ENCODE data around the gene TRIO.
A peak's percentile ranks its signal among the peaks of the same experiment; 100 is the strongest.

Gene TRIO

DNA sequence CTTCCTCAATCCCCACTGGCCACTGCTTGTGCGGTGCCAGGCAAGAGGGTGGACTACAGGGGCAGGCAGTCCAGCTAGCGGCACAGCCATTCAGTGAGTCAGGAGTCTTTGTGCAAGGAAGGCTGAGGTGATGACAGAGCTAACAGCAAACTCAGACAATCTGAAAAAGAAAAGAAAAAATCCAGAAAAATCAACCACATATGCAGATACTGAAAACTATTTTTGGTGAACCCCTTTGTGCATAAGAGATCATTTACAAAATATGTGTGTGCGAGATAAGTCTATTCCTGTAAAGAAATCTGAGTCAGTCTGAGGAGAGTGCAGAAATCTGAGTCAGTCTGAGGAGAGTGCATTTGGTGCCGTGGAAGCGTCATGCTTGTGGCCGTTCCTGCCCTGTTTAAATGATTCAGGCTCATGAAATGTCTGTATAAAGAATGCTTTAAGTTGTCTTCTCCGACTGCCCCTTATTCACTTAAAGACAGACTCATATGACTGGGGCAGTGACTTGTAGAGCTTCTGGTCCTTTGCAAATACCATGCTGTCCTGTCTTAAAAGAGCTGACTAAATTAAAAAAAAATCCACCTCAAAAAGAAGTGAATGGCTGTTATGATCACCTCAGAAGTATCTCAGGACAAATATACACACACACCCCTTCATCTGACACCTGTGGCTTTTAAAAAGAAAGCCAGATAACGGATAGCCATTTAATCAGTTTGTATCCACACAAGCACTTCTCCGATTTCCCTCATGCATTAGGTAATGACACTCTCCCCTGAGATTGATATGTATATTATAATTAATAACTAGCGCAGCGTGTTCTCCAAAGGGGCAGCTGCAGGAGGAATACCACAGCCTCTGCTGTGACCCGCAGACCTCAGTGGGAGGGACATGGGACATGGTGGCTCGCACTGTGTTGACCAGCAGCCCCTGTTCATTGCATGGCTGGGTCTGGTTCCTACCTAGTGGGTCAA is 47.3 kb downstream of the TRIO start:
- no peak for TF ChIP-seq CTCF (conservative IDR thresholded peaks at IDR 0.05; ENCODE audit: low read length)
- peak overlapping the region; percentile 35 for H3K4me3 ChIP-seq (ENCODE audit: low read length)
- peak; percentile 97 for DNase-seq (ENCODE audit: low read depth)

- H3K4me3 ChIP-seq (ENCODE audit: low read length) = no peak overlapping the region
- DNase-seq (ENCODE audit: low read depth) = no peak
- TF ChIP-seq CTCF (conservative IDR thresholded peaks at IDR 0.05; ENCODE audit: low read length) = no peak
These were observed 48.2 kb downstream of the TRIO start for GRCh38 chr5:14191325-14191724.

- no peak for TF ChIP-seq CTCF (conservative IDR thresholded peaks at IDR 0.05; ENCODE audit: low read length)
- no peak for DNase-seq (ENCODE audit: low read depth)
- no peak overlapping the region for H3K4me3 ChIP-seq (ENCODE audit: low read length)
These were observed 50.4 kb downstream of the TRIO start for GRCh38 chr5:14193496-14193895.

DNA sequence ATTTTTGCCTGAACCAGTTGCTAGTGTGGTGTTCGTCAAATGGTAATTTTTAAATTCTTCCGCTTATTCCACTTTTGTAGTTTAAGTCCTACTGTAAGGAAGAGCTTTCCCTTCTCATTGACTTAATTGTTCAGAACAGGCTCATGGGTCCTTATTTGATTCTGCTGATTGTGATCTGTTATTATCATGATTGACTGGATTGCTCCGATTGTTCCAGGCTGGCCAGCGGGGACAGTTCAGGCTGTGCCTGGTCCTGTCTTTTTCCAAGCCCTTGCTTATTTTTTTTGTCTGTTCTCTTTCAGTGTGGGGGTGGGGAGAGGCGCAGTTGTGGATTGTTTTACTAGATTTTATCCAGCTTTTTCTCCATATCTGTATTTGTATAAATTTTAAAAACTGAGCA is 52.4 kb downstream of the TRIO start:
- no peak overlapping the region for H3K4me3 ChIP-seq (ENCODE audit: low read length)
- no peak for DNase-seq (ENCODE audit: low read depth)
- no peak for TF ChIP-seq CTCF (conservative IDR thresholded peaks at IDR 0.05; ENCODE audit: low read length)

GRCh38 chr5:14197056-14197455 is 53.9 kb downstream of the TRIO start:
- no peak for TF ChIP-seq CTCF (conservative IDR thresholded peaks at IDR 0.05; ENCODE audit: low read length)
- DNase-seq (ENCODE audit: low read depth) = no peak
- H3K4me3 ChIP-seq (ENCODE audit: low read length) = no peak overlapping the region

DNA sequence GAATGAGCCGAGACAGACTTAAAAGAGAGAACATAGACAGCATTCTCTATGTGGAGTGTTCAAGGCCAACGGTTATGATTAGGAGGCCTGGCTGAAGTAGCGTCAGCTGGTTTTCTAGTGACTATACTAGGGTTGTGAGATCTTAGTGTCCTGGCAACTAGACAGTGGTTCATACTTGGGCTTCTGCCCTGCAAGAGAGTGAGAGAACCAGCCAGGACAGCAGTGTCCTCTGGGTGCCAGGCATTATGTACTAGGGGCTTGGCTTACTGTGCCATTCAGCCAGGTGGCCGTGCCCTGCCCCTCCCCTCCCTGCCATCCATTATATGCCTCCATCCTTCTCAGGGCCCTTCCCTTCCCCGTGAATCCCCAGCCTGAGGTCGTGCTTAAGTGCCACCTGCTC is 56.8 kb downstream of the TRIO start:
- TF ChIP-seq CTCF (conservative IDR thresholded peaks at IDR 0.05; ENCODE audit: low read length) = no peak
- DNase-seq (ENCODE audit: low read depth) = peak; percentile 51
- no peak overlapping the region for H3K4me3 ChIP-seq (ENCODE audit: low read length)
